ENCODE measurements around the gene CTRB1.
"Not testable (repeated sequence)": the region's sequence is repeated elsewhere in the genome, so short reads cannot be mapped to it uniquely, and the experiment has no call there.

CTRB1 gene

DNA sequence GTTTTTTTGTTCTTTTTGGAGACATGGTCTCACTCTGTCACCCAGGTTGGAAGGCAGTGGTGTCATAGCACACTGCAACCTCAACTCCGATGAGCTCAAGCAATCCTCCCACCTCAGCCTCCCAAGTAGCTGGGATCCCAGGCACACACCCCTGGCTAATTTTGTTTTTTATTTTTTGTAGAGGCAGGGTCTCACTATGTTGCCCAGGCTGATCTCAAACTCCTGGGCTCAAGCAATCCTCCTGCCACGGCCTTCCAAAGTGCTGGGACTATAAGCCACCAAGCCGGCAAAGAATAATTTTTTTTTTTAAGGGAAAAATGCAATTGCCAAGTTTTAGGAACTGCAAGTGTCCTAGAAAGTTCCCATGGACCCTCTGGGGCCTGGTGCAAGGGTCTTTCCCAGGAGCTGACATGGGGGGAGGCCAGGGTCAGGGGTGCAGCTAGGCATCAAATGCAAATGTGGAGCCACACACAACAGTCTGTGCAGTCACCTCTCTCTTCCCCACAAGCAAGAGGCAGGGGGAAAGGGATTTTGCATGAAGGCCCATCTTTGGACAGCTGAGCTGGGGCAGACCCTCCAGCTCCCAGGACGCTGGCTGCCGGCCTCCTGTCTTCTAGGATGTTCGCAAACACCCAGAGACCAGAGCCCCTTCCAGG lies 52.8 kb downstream of the CTRB1 start:
- no peak for TF ChIP-seq CTCF (IDR thresholded peaks at IDR 0.05; ENCODE audit: low read length, missing control alignments)
- no peak for DNase-seq (ENCODE audit: low read depth)
- no peak overlapping the region for H3K4me3 ChIP-seq (replicated peaks; ENCODE audit: low read depth, low read length)

DNA sequence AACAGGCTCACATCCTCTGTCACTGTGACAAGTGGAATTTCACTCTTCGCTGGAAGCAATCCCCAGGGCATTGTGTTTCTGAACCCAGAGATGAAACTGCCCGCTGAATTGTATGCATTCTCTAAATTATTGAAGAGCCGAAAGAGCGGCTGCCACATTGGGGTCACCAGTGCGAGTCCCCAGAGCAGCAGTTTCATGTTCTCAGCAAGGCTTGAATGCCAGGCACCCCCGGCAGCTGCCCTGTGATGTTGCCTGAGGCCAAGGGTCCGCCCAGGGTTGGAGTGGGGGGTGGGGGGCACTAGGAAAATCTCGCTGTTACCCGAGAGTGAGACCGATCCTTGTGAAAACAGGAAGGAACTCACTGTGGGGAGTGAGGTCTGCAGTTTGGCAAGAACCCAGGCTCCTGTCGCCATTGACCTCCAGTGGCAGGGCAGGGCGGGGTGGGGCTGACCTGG lies 53.3 kb downstream of the CTRB1 start:
- DNase-seq (ENCODE audit: low read depth) = no peak
- no peak overlapping the region for H3K4me3 ChIP-seq (replicated peaks; ENCODE audit: low read depth, low read length)
- TF ChIP-seq CTCF (IDR thresholded peaks at IDR 0.05; ENCODE audit: low read length, missing control alignments) = no peak

DNA sequence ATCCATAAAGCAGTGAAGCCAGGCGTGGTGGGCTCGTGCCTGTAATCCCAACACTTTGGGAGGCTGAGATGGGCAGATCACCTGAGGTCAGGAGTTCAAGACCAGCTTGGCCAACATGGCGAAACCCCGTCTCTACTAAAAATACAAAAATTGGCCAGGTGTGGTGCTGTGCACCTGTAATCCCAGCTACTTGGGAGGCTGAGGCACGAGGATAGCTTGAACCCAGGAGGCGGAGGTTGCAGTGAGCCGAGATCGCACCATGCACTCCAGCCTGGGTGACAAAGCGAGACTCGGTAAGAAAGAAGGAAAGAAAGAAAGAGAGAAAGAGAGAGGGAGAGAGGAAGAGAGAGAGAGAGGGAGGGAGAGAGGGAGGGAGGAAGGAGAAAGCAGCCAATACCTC lies 53.8 kb downstream of the CTRB1 start:
- not testable (repeated sequence) for H3K4me3 ChIP-seq (replicated peaks; ENCODE audit: low read depth, low read length); DNase-seq (ENCODE audit: low read depth)

GRCh38 chr16:75273054-75273925 lies 54.5 kb downstream of the CTRB1 start:
- DNase-seq (ENCODE audit: low read depth) = no peak
- TF ChIP-seq CTCF (IDR thresholded peaks at IDR 0.05; ENCODE audit: low read length, missing control alignments) = no peak
- no peak overlapping the region for H3K4me3 ChIP-seq (replicated peaks; ENCODE audit: low read depth, low read length)
